Neural progenitor cell (in vitro differentiated cells): Measurements from ENCODE around the gene VARS2. TPM values are rescaled to one million over a fixed set of nuclear protein-coding genes. Genes with fewer than 3 reads are reported as not detected.
A peak's percentile ranks its signal among the peaks of the same experiment; 100 is the strongest.
"Not testable (repeated sequence)": the region's sequence is repeated elsewhere in the genome, so short reads cannot be mapped to it uniquely, and the experiment has no call there.

Source experiments
- DNase-seq: peaks from one replicate; pipeline ENCODE4 v3.0.0-alpha.2; 2016; ENCODE audit warnings: low spot score
- H2AFZ ChIP-seq: fragments of 200-600 bp; sonication (generic); replicated peaks from 2 replicates; pipeline ENCODE4 v1.6.1; 2016; ENCODE audit warnings: antibody characterized with exemption
- H3F3A ChIP-seq: fragments of 200-600 bp; sonication (generic); 2 replicates; pipeline ENCODE4 v1.6.1; 2016; ENCODE audit warnings: antibody characterized with exemption, low read depth
- H3K27ac ChIP-seq: fragments of 200-600 bp; sonication (generic); 2 replicates; pipeline ENCODE4 v1.5.1; 2016; ENCODE audit warnings: mild to moderate bottlenecking
- H3K27me3 ChIP-seq: fragments of 200-600 bp; sonication (generic); 2 replicates; pipeline ENCODE4 v1.6.1; 2016; ENCODE audit warnings: mild to moderate bottlenecking, moderate library complexity
- H3K36me3 ChIP-seq: fragments of 200-600 bp; sonication (generic); 2 replicates; pipeline ENCODE4 v1.5.1; 2016
- H3K4me1 ChIP-seq: fragments of 200-600 bp; sonication (generic); 2 replicates; pipeline ENCODE4 v1.6.1; 2016; ENCODE audit warnings: mixed run types
- H3K4me2 ChIP-seq: fragments of 200-600 bp; sonication (generic); 2 replicates; pipeline ENCODE4 v1.6.1; 2016
- H3K4me3 ChIP-seq: fragments of 200-600 bp; sonication (generic); 2 replicates; pipeline ENCODE4 v1.5.1; 2016
- H3K79me2 ChIP-seq: fragments of 200-600 bp; sonication (generic); 2 replicates; pipeline ENCODE4 v1.6.1; 2016; ENCODE audit warnings: low read depth
- H3K9ac ChIP-seq: fragments of 200-600 bp; sonication (generic); 2 replicates; pipeline ENCODE4 v1.6.1; 2016
- H3K9me3 ChIP-seq: fragments of 200-600 bp; sonication (generic); 2 replicates; pipeline ENCODE4 v1.5.1; 2016; ENCODE audit warnings: low read depth
- H4K20me1 ChIP-seq: fragments of 200-600 bp; sonication (generic); 2 replicates; pipeline ENCODE4 v1.6.1; 2016; ENCODE audit warnings: low read depth
- H3K27ac Mint-ChIP-seq: 3 replicates; pipeline ENCODE4 v1.8.0; 2021; ENCODE audit warnings: mixed read lengths
- H3K27me3 Mint-ChIP-seq: 2 replicates; pipeline ENCODE4 v1.8.0; 2022; ENCODE audit warnings: low read depth, mild to moderate bottlenecking, inconsistent platforms, moderate library complexity, mixed read lengths; ENCODE audit not compliant: insufficient read depth
- H3K36me3 Mint-ChIP-seq: 3 replicates; pipeline ENCODE4 v1.8.0; 2021; ENCODE audit warnings: mixed read lengths
- H3K4me1 Mint-ChIP-seq: 3 replicates; pipeline ENCODE4 v1.8.0; 2021; ENCODE audit warnings: mixed read lengths
- H3K4me3 Mint-ChIP-seq: 3 replicates; pipeline ENCODE4 v1.8.0; 2021; ENCODE audit warnings: mild to moderate bottlenecking, moderate library complexity, mixed read lengths
- H3K9me3 Mint-ChIP-seq: 3 replicates; pipeline ENCODE4 v1.8.0; 2020; ENCODE audit warnings: mixed read lengths
- EZH2 ChIP-seq: fragments of 200-600 bp; sonication (generic); IDR thresholded peaks from 2 replicates; pipeline ENCODE4 v1.6.1; 2017; ENCODE audit warnings: antibody characterized with exemption, mild to moderate bottlenecking, moderate library complexity
- EZH2phosphoT487 ChIP-seq: fragments of 200-600 bp; sonication (generic); IDR thresholded peaks from 2 replicates; pipeline ENCODE4 v1.6.1; 2017; ENCODE audit warnings: antibody characterized with exemption
- total RNA-seq: library from RNA; depleted of rRNA; stranded (reverse); fragments of >200 nt; gene quantifications from 2 replicates; pipeline ENCODE4 v1.2.3, GENCODE V29; 2015; ENCODE audit warnings: low replicate concordance
- TF ChIP-seq, protein P1 (sequence below): fragments of 200-600 bp; sonication (generic); IDR thresholded peaks from 2 replicates; pipeline ENCODE4 v1.5.1; 2017; ENCODE audit warnings: antibody characterized with exemption, mild to moderate bottlenecking

VARS2 gene
- total RNA-seq, 1 donor from 2014 or later: 21.5 TPM

DNA sequence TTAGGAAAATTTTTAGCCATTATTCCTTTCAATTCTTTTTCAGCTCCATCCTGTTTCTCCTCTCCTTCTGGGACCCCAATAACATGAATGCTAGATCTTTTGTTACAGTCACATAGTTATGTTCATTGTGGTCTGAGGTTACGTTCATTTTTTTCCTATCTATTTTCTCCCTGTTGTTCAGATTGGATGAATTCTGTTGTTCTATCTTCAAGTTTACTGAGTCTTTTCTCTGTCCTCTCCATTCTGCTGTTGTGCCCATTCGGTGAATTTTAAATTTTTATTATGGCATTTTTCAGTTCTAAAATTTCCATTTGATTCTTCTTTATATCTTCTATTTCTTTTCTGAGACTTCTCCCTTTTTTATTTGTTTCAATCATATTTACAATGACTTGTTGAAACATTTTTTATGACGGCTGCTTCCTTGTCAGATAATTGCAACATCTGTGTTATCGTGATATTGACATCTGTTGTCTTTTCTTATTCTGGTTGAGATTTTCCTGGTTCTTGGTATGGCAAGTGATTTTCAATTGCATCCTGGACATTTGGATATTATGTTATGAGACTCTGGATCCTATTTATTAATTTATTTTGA lies 42.4 kb upstream of the VARS2 start:
- Histone ChIP-seq H3K4me2 (no peak overlapping the region), H4K20me1 (no peaks in the 10 kb centered on the region), H3F3A (no peaks in the 10 kb centered on the region), H3K9ac (no peak overlapping the region), H2AFZ (no peak overlapping the region), H3K9me3 (peaks cover 21% of the 10 kb centered on the region), H3K36me3 (no peaks in the 10 kb centered on the region), H3K27me3 (no peaks in the 10 kb centered on the region), H3K79me2 (no peaks in the 10 kb centered on the region), H3K4me3 (no peak overlapping the region), H3K27ac (no peak overlapping the region), H3K4me1 (no peaks in the 10 kb centered on the region)
- H3K9me3 Mint-ChIP-seq: peaks cover 46% of the 10 kb centered on the region
- TF ChIP-seq, protein P1, sequence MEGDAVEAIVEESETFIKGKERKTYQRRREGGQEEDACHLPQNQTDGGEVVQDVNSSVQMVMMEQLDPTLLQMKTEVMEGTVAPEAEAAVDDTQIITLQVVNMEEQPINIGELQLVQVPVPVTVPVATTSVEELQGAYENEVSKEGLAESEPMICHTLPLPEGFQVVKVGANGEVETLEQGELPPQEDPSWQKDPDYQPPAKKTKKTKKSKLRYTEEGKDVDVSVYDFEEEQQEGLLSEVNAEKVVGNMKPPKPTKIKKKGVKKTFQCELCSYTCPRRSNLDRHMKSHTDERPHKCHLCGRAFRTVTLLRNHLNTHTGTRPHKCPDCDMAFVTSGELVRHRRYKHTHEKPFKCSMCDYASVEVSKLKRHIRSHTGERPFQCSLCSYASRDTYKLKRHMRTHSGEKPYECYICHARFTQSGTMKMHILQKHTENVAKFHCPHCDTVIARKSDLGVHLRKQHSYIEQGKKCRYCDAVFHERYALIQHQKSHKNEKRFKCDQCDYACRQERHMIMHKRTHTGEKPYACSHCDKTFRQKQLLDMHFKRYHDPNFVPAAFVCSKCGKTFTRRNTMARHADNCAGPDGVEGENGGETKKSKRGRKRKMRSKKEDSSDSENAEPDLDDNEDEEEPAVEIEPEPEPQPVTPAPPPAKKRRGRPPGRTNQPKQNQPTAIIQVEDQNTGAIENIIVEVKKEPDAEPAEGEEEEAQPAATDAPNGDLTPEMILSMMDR: no peak
- TF ChIP-seq EZH2 (no peak), EZH2phosphoT487 (no peak)
- H3K4me1 Mint-ChIP-seq: peaks cover 3% of the 10 kb centered on the region
- no peak for DNase-seq
- no peak overlapping the region for H3K27ac Mint-ChIP-seq
- H3K27me3 Mint-ChIP-seq: peaks cover 7% of the 10 kb centered on the region
- no peak overlapping the region for H3K4me3 Mint-ChIP-seq
- peaks cover 6% of the 10 kb centered on the region for H3K36me3 Mint-ChIP-seq

DNA sequence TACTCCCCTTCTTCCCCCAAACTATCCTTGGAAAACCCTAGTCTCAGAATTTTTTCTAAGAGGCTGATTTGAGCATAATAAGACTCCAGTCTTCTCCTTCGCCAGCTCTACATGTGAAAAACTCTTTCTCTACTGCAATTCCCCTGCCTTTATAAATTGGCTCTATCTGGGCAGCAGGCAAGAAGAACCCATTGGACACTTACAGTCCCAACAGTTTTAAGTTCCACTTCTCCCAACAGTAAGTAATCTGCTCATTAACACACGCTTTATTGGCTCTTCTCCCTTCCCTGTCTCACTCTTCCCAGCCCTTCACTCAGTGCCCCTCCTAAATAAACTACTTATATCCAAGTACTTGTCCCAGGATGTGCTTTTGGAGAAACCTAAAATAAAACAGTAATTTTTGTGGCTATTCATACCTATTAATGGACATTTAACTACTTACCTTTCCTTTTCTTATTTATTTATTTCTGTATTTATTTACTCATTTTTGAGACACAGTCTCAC lies 40.8 kb upstream of the VARS2 start:
- peaks cover 43% of the 10 kb centered on the region for H3K9me3 Mint-ChIP-seq
- no peak overlapping the region for H3K4me3 Mint-ChIP-seq

DNA sequence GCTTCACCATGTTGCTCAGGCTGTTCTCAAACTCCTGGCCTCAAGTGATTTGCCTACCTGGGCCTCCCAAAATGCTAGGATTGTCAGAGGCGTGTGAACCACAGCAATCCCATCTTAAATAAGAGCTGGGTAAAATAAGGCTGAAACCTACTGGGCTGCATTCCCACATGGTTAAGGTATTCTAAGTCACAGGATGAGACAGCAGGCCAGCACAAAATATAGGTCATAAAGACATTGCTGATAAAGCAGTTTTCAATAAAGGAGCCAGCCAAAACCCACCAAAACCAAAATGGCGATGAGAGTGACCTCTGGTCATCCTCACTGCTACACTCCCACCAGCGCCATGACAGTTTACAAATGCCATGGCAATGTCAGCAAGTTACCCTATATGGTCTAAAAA lies 40.2 kb upstream of the VARS2 start:
- H3K79me2 ChIP-seq, H3K9ac ChIP-seq, H3K27ac Mint-ChIP-seq, H3K4me3 Mint-ChIP-seq, H4K20me1 ChIP-seq, H3K27me3 ChIP-seq, H3K27me3 Mint-ChIP-seq, H2AFZ ChIP-seq, H3K4me2 ChIP-seq, H3K4me3 ChIP-seq, H3K36me3 ChIP-seq, H3K27ac ChIP-seq, DNase-seq, H3K36me3 Mint-ChIP-seq: not testable (repeated sequence)
- H3K9me3 Mint-ChIP-seq: peaks cover 39% of the 10 kb centered on the region
- Histone ChIP-seq H3K9me3 (peaks cover 14% of the 10 kb centered on the region), H3F3A (peaks cover 14% of the 10 kb centered on the region), H3K4me1 (peaks cover 16% of the 10 kb centered on the region)
- H3K4me1 Mint-ChIP-seq: peaks cover 20% of the 10 kb centered on the region

More for the DNA sequence above, 40.8 kb upstream of the VARS2 start:
- no peaks in the 10 kb centered on the region for H4K20me1 ChIP-seq
- H3K27ac ChIP-seq: no peak overlapping the region
- H3F3A ChIP-seq: peaks cover 8% of the 10 kb centered on the region
- peaks cover 4% of the 10 kb centered on the region for H3K27me3 Mint-ChIP-seq
- H3K36me3 Mint-ChIP-seq: peaks cover 6% of the 10 kb centered on the region
- H3K4me1 Mint-ChIP-seq: peaks cover 14% of the 10 kb centered on the region
- no peak overlapping the region for H3K4me3 ChIP-seq
- no peaks in the 10 kb centered on the region for H3K27me3 ChIP-seq
- no peak overlapping the region for H3K9ac ChIP-seq
- H3K4me2 ChIP-seq: no peak overlapping the region
- TF ChIP-seq, protein P1: no peak
- TF ChIP-seq EZH2: no peak
- no peak for TF ChIP-seq EZH2phosphoT487
- no peaks in the 10 kb centered on the region for H3K36me3 ChIP-seq
- H3K27ac Mint-ChIP-seq: no peak overlapping the region
- peaks cover 10% of the 10 kb centered on the region for H3K4me1 ChIP-seq
- H3K79me2 ChIP-seq: no peaks in the 10 kb centered on the region
- no peak for DNase-seq
- peaks cover 20% of the 10 kb centered on the region for H3K9me3 ChIP-seq
- no peak overlapping the region for H2AFZ ChIP-seq

DNA sequence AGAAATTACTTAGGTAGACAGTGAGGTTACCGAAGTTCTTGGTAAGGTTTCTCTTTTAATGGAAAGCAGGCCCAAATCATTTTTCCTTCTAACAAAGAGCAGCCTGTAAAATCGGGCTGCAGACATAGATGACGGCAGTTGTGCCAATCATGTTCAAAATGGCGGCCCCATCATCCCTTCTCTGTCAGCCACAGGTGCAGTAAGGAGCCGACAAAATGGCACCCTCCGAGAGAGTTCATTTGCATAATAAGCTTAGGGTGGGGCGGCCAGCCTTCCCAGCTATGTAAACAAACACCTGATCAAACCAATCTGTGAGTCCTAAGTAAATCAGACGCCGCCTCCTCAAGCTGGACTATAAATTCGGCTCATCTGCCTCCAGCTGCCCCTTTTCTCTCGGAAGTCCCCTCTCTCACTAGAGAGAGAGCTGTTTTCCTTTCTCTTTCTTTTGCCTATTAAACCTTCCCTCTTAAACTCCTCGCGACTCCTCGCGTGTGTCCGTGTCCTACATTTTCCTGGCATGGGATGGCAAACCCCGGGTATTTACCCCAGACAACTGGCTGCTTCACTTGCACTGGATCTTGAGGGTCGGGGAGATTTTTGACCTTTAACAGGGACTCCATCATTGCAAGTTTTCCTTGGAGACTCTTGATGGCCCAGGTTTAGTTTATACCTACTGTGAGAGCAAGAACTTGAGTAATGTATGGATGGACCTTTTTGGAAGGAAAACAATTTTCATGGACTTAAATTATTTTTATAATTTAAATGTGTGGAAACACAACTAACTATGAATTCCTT lies 38.6 kb upstream of the VARS2 start:
- no peak overlapping the region for H3K27ac Mint-ChIP-seq
- no peaks in the 10 kb centered on the region for H4K20me1 ChIP-seq
- H3K27me3 Mint-ChIP-seq: peaks cover 8% of the 10 kb centered on the region
- H3K4me1 ChIP-seq: peaks cover 29% of the 10 kb centered on the region
- no peak for DNase-seq
- peaks cover 28% of the 10 kb centered on the region for H3K9me3 Mint-ChIP-seq
- H3K36me3 Mint-ChIP-seq: no peaks in the 10 kb centered on the region
- peaks cover 32% of the 10 kb centered on the region for H3K4me1 Mint-ChIP-seq
- H3K27me3 ChIP-seq: no peaks in the 10 kb centered on the region
- no peak overlapping the region for H3K9ac ChIP-seq
- H3K4me3 Mint-ChIP-seq: no peak overlapping the region
- peak overlapping the region; percentile 7 for H2AFZ ChIP-seq
- TF ChIP-seq, protein P1: no peak
- TF ChIP-seq EZH2: no peak
- TF ChIP-seq EZH2phosphoT487: no peak
- no peaks in the 10 kb centered on the region for H3K79me2 ChIP-seq
- no peak overlapping the region for H3K4me2 ChIP-seq
- peaks cover 27% of the 10 kb centered on the region for H3F3A ChIP-seq
- peaks cover 9% of the 10 kb centered on the region for H3K9me3 ChIP-seq
- H3K27ac ChIP-seq: no peak overlapping the region
- no peaks in the 10 kb centered on the region for H3K36me3 ChIP-seq
- H3K4me3 ChIP-seq: no peak overlapping the region
